ENCODE measurements around the gene SRRM4. TPM values are rescaled to one million over a fixed set of nuclear protein-coding genes. Genes with fewer than 3 reads are reported as not detected.

Gene SRRM4
- total RNA-seq, 4 donors from 2014 or later, result not detected

- Histone ChIP-seq H3K27ac (no peak overlapping the region), H3K36me3 (no peaks in the 10 kb centered on the region), H3K4me3 (no peak overlapping the region), H3K27me3 (no peaks in the 10 kb centered on the region), H3K4me1 (no peaks in the 10 kb centered on the region), H3K9me3 (no peaks in the 10 kb centered on the region)
- WGBS, 2 donors, result 78 to 87% methylated on average over 9 of the region's 9 CpGs
- no peak for DNase-seq (ENCODE audit: low spot score in 2 of 2)
- TF ChIP-seq CTCF (IDR thresholded peaks at IDR 0.05), result no peak
- no peak for TF ChIP-seq POLR2A (IDR thresholded peaks at IDR 0.05)
- no peak for TF ChIP-seq EP300 (IDR thresholded peaks at IDR 0.05)
Measured at GRCh38 chr12:119201789-119202543, 220.6 kb downstream of the SRRM4 start.

GRCh38 chr12:119202544-119202943 is 221.2 kb downstream of the SRRM4 start:
- H3K36me3 ChIP-seq, result no peaks in the 10 kb centered on the region
- H3K4me1 ChIP-seq, result no peaks in the 10 kb centered on the region
- TF ChIP-seq POLR2A (IDR thresholded peaks at IDR 0.05) (no peak), EP300 (IDR thresholded peaks at IDR 0.05) (no peak), CTCF (IDR thresholded peaks at IDR 0.05) (no peak)
- no peak overlapping the region for H3K27ac ChIP-seq
- 11 to 25% methylated on average over 2 of the region's 2 CpGs for WGBS, 2 donors
- H3K27me3 ChIP-seq, result no peaks in the 10 kb centered on the region
- no peak for DNase-seq (ENCODE audit: low spot score in 2 of 2)
- no peak overlapping the region for H3K4me3 ChIP-seq
- no peaks in the 10 kb centered on the region for H3K9me3 ChIP-seq

DNA sequence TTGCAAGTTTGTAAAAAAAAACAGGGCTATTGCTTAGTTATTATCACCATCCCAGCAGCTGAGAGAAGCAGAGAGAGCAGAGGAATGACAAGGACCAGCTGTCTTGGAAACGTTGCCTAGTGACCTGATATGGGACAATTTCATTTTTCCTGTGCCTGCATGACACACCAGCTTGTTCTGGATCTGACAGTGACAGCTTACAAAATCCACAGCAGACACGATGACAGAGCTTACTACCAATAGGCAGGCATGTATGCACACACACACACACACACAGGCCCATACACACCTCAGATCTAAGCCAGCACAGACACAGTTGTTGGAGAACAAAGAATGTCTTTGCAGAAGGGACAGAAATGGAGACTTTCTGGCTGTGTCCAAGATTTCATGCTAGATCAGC is 222.8 kb downstream of the SRRM4 start:
- Histone ChIP-seq H3K27me3 (no peaks in the 10 kb centered on the region), H3K27ac (no peak overlapping the region), H3K9me3 (no peaks in the 10 kb centered on the region), H3K4me3 (no peak overlapping the region), H3K4me1 (no peaks in the 10 kb centered on the region), H3K36me3 (no peaks in the 10 kb centered on the region)
- DNase-seq (ENCODE audit: low spot score in 2 of 2), result no peak
- no peak for TF ChIP-seq EP300 (IDR thresholded peaks at IDR 0.05)
- no peak for TF ChIP-seq POLR2A (IDR thresholded peaks at IDR 0.05)
- no peak for TF ChIP-seq CTCF (IDR thresholded peaks at IDR 0.05)
- 22 to 35% methylated on average over 2 of the region's 2 CpGs for WGBS, 2 donors

- DNase-seq (ENCODE audit: low spot score in 2 of 2), result no peak
- WGBS, 2 donors, result 60 to 65% methylated on average over 7 of the region's 7 CpGs
Measured at GRCh38 chr12:119204671-119205285, 223.4 kb downstream of the SRRM4 start.

More at GRCh38 chr12:119204671-119205285, 223.4 kb downstream of the SRRM4 start:
- TF ChIP-seq EP300 (IDR thresholded peaks at IDR 0.05), result no peak
- TF ChIP-seq CTCF (IDR thresholded peaks at IDR 0.05), result no peak
- TF ChIP-seq POLR2A (IDR thresholded peaks at IDR 0.05), result no peak
- Histone ChIP-seq H3K4me1 (no peaks in the 10 kb centered on the region), H3K9me3 (no peaks in the 10 kb centered on the region), H3K27me3 (no peaks in the 10 kb centered on the region), H3K36me3 (no peaks in the 10 kb centered on the region), H3K4me3 (no peak overlapping the region), H3K27ac (no peak overlapping the region)

Measured in tibial nerve (tissue), 4 donors.